Right lobe of liver (tissue), 4 donors: ENCODE data around the gene THAP4.

ENCODE experiments used
- POLR2A ChIP-seq: fragments of 450-650 bp; IDR thresholded peaks from one replicate; pipeline ENCODE4 v1.6.1; 2017; ENCODE audit warnings: antibody characterized with exemption, mild to moderate bottlenecking
- TF ChIP-seq, protein P1 (sequence below), 4 donors: fragments of 200-600 bp in 3 of 4; fragments of 450-650 bp in 1 of 4; IDR thresholded peaks; one replicate each; pipeline versions ENCODE4 v1.5.1 to v1.8.0; 2016 to 2022; ENCODE audit warnings: antibody characterized with exemption in 4 of 4, mild to moderate bottlenecking in 2 of 4
- donor health status: DM: no; HTN: no; CAD: no.
- donor health status: DM: no; HTN: no; CAD: no.
- donor health status: DM: no; HTN: yes; CAD: no.

DNA sequence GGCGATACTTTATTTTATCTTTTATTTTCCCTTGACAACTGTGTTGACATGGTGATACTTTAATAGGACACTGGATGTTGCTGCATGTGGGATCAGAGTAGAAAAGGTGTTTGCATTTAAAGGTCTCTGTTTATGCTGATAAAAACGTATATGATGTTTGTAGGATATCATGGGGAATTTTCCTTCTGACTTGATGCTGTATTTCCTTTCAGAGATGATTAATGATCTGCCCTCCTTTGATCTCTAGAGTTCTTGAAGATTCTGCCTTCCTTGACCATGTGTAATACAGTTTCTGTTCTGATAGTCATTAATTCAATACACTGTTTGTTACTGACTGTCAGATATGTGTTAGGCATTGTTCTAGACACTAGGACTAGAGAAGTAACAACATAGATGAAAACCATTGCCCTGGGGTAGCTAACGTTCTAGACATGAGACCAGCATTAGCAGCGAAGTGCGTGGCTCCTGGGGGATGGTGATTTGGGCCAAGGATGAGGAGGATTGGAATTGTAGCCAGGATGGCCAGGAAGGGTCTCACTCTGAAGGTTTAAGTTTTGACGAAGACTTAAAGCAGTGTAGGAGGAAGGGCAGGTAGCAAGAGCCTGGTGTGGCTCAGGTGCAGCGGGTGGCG, 3.3 kb upstream of the THAP4 start:
- TF ChIP-seq, protein P1, sequence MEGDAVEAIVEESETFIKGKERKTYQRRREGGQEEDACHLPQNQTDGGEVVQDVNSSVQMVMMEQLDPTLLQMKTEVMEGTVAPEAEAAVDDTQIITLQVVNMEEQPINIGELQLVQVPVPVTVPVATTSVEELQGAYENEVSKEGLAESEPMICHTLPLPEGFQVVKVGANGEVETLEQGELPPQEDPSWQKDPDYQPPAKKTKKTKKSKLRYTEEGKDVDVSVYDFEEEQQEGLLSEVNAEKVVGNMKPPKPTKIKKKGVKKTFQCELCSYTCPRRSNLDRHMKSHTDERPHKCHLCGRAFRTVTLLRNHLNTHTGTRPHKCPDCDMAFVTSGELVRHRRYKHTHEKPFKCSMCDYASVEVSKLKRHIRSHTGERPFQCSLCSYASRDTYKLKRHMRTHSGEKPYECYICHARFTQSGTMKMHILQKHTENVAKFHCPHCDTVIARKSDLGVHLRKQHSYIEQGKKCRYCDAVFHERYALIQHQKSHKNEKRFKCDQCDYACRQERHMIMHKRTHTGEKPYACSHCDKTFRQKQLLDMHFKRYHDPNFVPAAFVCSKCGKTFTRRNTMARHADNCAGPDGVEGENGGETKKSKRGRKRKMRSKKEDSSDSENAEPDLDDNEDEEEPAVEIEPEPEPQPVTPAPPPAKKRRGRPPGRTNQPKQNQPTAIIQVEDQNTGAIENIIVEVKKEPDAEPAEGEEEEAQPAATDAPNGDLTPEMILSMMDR (IDR thresholded peaks at IDR 0.05): no peak
- TF ChIP-seq POLR2A: no peak
